Activated T-cell treated with anti-CD3 and anti-CD28 coated beads, Interleukin-2, amount 50 U/mL, for 72 hours (primary cell): ENCODE results near the gene SMARCA4. TPM values are rescaled to one million over a fixed set of nuclear protein-coding genes. Genes with fewer than 3 reads are reported as not detected.

Experiments
- ATAC-seq, 2 donors: fragments of 150-1000 bp; cut with Tn5 transposase; replicated peaks in 1 of 2; 2 replicates each; pipeline ENCODE4 v1.10.0; 2021; ENCODE audit warnings: moderate library complexity in 2 of 2, mild to moderate bottlenecking in 1 of 2
- DNase-seq, 2 donors: peaks; one replicate each; pipeline ENCODE4 v3.0.0; 2021 to 2022; ENCODE audit warnings: mixed read lengths in 1 of 2
- H3K27ac Mint-ChIP-seq: one replicate; pipeline ENCODE4 v1.8.0; 2022; ENCODE audit warnings: mild to moderate bottlenecking, moderate library complexity, mixed read lengths
- H3K27me3 Mint-ChIP-seq: one replicate; pipeline ENCODE4 v1.8.0; 2022; ENCODE audit warnings: low read depth, mixed read lengths
- H3K36me3 Mint-ChIP-seq, 2 donors: one replicate each; pipeline ENCODE4 v1.8.0; 2022; ENCODE audit warnings: mixed read lengths in 2 of 2, mild to moderate bottlenecking in 1 of 2; ENCODE audit not compliant: insufficient read depth in 2 of 2
- H3K4me1 Mint-ChIP-seq: one replicate; pipeline ENCODE4 v1.8.0; 2022; ENCODE audit warnings: low read depth, mixed read lengths
- H3K4me3 Mint-ChIP-seq, 2 donors: one replicate each; pipeline ENCODE4 v1.8.0; 2022; ENCODE audit warnings: mild to moderate bottlenecking in 2 of 2, mixed read lengths in 2 of 2, moderate library complexity in 2 of 2
- H3K9me3 Mint-ChIP-seq, 2 donors: one replicate each; pipeline ENCODE4 v1.8.0; 2022; ENCODE audit warnings: mixed read lengths in 2 of 2
- total RNA-seq, 2 donors: library from RNA; stranded (reverse); gene quantifications; one replicate each; pipeline ENCODE4 v1.2.3, GENCODE V29; 2022

SMARCA4 gene
- total RNA-seq, 2 donors from 2014 or later: 80.5 to 83.2 TPM

- no peak overlapping the region for H3K27ac Mint-ChIP-seq
- peaks cover 4 to 13% of the 10 kb centered on the region in 2 donors for H3K36me3 Mint-ChIP-seq
- H3K4me1 Mint-ChIP-seq: peaks cover 14% of the 10 kb centered on the region
- no peak overlapping the region for H3K4me3 Mint-ChIP-seq
- no peaks in the 10 kb centered on the region for H3K27me3 Mint-ChIP-seq
- no peak for ATAC-seq
- no peak for DNase-seq
- no peaks in the 10 kb centered on the region for H3K9me3 Mint-ChIP-seq
Observed at GRCh38 chr19:11044431-11044830, 83.6 kb downstream of the SMARCA4 start.

- H3K36me3 Mint-ChIP-seq: peaks cover 4 to 13% of the 10 kb centered on the region in 2 donors
- peaks cover 16% of the 10 kb centered on the region for H3K4me1 Mint-ChIP-seq
- H3K27me3 Mint-ChIP-seq: no peaks in the 10 kb centered on the region
- no peaks in the 10 kb centered on the region for H3K9me3 Mint-ChIP-seq
- peak overlapping the region; percentile 54 for H3K27ac Mint-ChIP-seq
- ATAC-seq (no peak), DNase-seq (no peak)
- H3K4me3 Mint-ChIP-seq: no peak overlapping the region
Observed at GRCh38 chr19:11045536-11045935, 84.7 kb downstream of the SMARCA4 start.

- Mint-ChIP-seq H3K27ac (no peak overlapping the region), H3K9me3 (no peaks in the 10 kb centered on the region), H3K4me3 (no peak overlapping the region), H3K27me3 (no peaks in the 10 kb centered on the region), H3K4me1 (peaks cover 16% of the 10 kb centered on the region), H3K36me3 (peaks cover 4 to 11% of the 10 kb centered on the region in 2 donors)
- no peak for ATAC-seq
- no peak for DNase-seq
Observed at GRCh38 chr19:11046605-11047354, 86.0 kb downstream of the SMARCA4 start.

GRCh38 chr19:11047866-11048265 lies 87.0 kb downstream of the SMARCA4 start:
- no peak for DNase-seq
- H3K4me1 Mint-ChIP-seq: peaks cover 16% of the 10 kb centered on the region
- H3K27me3 Mint-ChIP-seq: no peaks in the 10 kb centered on the region
- no peak overlapping the region for H3K4me3 Mint-ChIP-seq
- peaks cover 4 to 13% of the 10 kb centered on the region in 2 donors for H3K36me3 Mint-ChIP-seq
- H3K27ac Mint-ChIP-seq: no peak overlapping the region
- no peak for ATAC-seq
- no peaks in the 10 kb centered on the region for H3K9me3 Mint-ChIP-seq

GRCh38 chr19:11050323-11051114 lies 89.7 kb downstream of the SMARCA4 start:
- Mint-ChIP-seq H3K27me3 (no peaks in the 10 kb centered on the region), H3K4me3 (no peak overlapping the region), H3K36me3 (peaks cover 0 to 6% of the 10 kb centered on the region in 2 donors), H3K9me3 (no peaks in the 10 kb centered on the region), H3K27ac (no peak overlapping the region), H3K4me1 (peaks cover 16% of the 10 kb centered on the region)
- no peak for DNase-seq
- peak in 1 of 2 donors; percentile 8 for ATAC-seq

- no peak overlapping the region for H3K4me3 Mint-ChIP-seq
- peaks cover 2 to 5% of the 10 kb centered on the region in 2 donors for H3K36me3 Mint-ChIP-seq
- DNase-seq: no peak
- H3K27me3 Mint-ChIP-seq: no peaks in the 10 kb centered on the region
- no peak overlapping the region for H3K27ac Mint-ChIP-seq
- H3K9me3 Mint-ChIP-seq: no peaks in the 10 kb centered on the region
- no peak for ATAC-seq
- peaks cover 8% of the 10 kb centered on the region for H3K4me1 Mint-ChIP-seq
Observed at GRCh38 chr19:11053817-11054195, 93.0 kb downstream of the SMARCA4 start.

- DNase-seq: no peak
- Mint-ChIP-seq H3K9me3 (no peaks in the 10 kb centered on the region), H3K36me3 (peaks cover 2 to 4% of the 10 kb centered on the region in 2 donors), H3K27me3 (no peaks in the 10 kb centered on the region), H3K4me3 (no peak overlapping the region), H3K27ac (no peak overlapping the region), H3K4me1 (peaks cover 4% of the 10 kb centered on the region)
- ATAC-seq: no peak
Observed at GRCh38 chr19:11054200-11054599, 93.4 kb downstream of the SMARCA4 start.

- no peak for ATAC-seq
- Mint-ChIP-seq H3K27me3 (no peaks in the 10 kb centered on the region), H3K4me3 (no peak overlapping the region), H3K9me3 (no peaks in the 10 kb centered on the region), H3K4me1 (no peaks in the 10 kb centered on the region), H3K36me3 (peaks cover 3 to 4% of the 10 kb centered on the region in 2 donors), H3K27ac (no peak overlapping the region)
- DNase-seq: no peak
Observed at GRCh38 chr19:11054628-11055027, 93.8 kb downstream of the SMARCA4 start.

- peak in 1 of 2 donors; percentile 23 for ATAC-seq
- Mint-ChIP-seq H3K27ac (no peak overlapping the region), H3K36me3 (peaks cover 2 to 7% of the 10 kb centered on the region in 2 donors)
Observed at GRCh38 chr19:11058246-11059030, 97.6 kb downstream of the SMARCA4 start.

GRCh38 chr19:11059511-11060358 lies 98.9 kb downstream of the SMARCA4 start:
- DNase-seq (no peak), ATAC-seq (no peak)
- H3K4me3 Mint-ChIP-seq: no peak overlapping the region
- no peaks in the 10 kb centered on the region for H3K9me3 Mint-ChIP-seq
- no peak overlapping the region for H3K27ac Mint-ChIP-seq
- H3K4me1 Mint-ChIP-seq: no peaks in the 10 kb centered on the region
- H3K27me3 Mint-ChIP-seq: no peaks in the 10 kb centered on the region
- H3K36me3 Mint-ChIP-seq: peaks cover 2 to 7% of the 10 kb centered on the region in 2 donors

More at GRCh38 chr19:11058246-11059030, 97.6 kb downstream of the SMARCA4 start:
- H3K4me1 Mint-ChIP-seq: no peaks in the 10 kb centered on the region
- H3K27me3 Mint-ChIP-seq: no peaks in the 10 kb centered on the region
- no peaks in the 10 kb centered on the region for H3K9me3 Mint-ChIP-seq
- DNase-seq: no peak
- no peak overlapping the region for H3K4me3 Mint-ChIP-seq

GRCh38 chr19:11061952-11062351 lies 101.1 kb downstream of the SMARCA4 start:
- H3K4me1 Mint-ChIP-seq: no peaks in the 10 kb centered on the region

GRCh38 chr19:11063434-11063833 lies 102.6 kb downstream of the SMARCA4 start:
- DNase-seq (no peak), ATAC-seq (no peak)
- Mint-ChIP-seq H3K4me1 (no peaks in the 10 kb centered on the region), H3K9me3 (no peaks in the 10 kb centered on the region), H3K27ac (no peak overlapping the region), H3K4me3 (no peak overlapping the region), H3K27me3 (no peaks in the 10 kb centered on the region), H3K36me3 (peaks cover 10 to 17% of the 10 kb centered on the region in 2 donors)

More at GRCh38 chr19:11061952-11062351, 101.1 kb downstream of the SMARCA4 start:
- peaks cover 8 to 9% of the 10 kb centered on the region in 2 donors for H3K36me3 Mint-ChIP-seq
- no peak overlapping the region for H3K4me3 Mint-ChIP-seq
- H3K27ac Mint-ChIP-seq: no peak overlapping the region
- H3K9me3 Mint-ChIP-seq: no peaks in the 10 kb centered on the region
- no peaks in the 10 kb centered on the region for H3K27me3 Mint-ChIP-seq
- no peak for DNase-seq
- no peak for ATAC-seq
